ENCODE data around the gene CFAP410.
"Not testable (repeated sequence)": the region's sequence is repeated elsewhere in the genome, so short reads cannot be mapped to it uniquely, and the experiment has no call there.

The CFAP410 gene

DNA sequence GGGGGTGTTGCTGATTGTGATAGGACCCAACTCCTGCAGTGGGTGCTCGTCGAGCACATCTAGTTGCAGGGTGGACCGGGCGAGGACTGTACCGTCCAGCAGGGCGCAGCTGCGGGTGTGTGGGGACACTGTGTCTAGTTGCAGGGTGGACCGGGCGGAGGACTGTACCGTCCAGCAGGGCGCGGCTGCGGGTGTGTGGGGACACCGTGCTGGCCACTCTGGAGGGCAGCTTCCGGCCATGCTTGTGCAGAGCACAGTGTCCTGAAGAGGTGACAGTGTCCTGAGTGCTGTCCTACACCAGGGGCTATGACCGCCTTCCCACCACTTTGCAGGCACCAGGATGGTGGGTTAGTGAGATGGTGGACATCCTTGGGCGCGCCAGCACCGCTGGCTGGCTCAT is 9.7 kb upstream of the CFAP410 start:
- TF ChIP-seq, protein P1, sequence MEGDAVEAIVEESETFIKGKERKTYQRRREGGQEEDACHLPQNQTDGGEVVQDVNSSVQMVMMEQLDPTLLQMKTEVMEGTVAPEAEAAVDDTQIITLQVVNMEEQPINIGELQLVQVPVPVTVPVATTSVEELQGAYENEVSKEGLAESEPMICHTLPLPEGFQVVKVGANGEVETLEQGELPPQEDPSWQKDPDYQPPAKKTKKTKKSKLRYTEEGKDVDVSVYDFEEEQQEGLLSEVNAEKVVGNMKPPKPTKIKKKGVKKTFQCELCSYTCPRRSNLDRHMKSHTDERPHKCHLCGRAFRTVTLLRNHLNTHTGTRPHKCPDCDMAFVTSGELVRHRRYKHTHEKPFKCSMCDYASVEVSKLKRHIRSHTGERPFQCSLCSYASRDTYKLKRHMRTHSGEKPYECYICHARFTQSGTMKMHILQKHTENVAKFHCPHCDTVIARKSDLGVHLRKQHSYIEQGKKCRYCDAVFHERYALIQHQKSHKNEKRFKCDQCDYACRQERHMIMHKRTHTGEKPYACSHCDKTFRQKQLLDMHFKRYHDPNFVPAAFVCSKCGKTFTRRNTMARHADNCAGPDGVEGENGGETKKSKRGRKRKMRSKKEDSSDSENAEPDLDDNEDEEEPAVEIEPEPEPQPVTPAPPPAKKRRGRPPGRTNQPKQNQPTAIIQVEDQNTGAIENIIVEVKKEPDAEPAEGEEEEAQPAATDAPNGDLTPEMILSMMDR (IDR thresholded peaks at IDR 0.05): no peak
- H3K4me2 ChIP-seq (ENCODE audit: low read length): no peak overlapping the region
- no peak overlapping the region for H2AFZ ChIP-seq
- H3K9ac ChIP-seq: no peak overlapping the region
- H3K4me3 ChIP-seq (ENCODE audit: low read depth, low read length): no peak overlapping the region
- H3K27me3 ChIP-seq (ENCODE audit: control insufficient read depth, insufficient read depth, low read length): no peaks in the 10 kb centered on the region
- H3K27ac ChIP-seq: no peak overlapping the region
- H3K36me3 ChIP-seq (ENCODE audit: control insufficient read depth, insufficient read depth, low read length): no peaks in the 10 kb centered on the region
- H3K4me1 ChIP-seq: no peaks in the 10 kb centered on the region
- H3K9me3 ChIP-seq (ENCODE audit: control insufficient read depth, low read length): no peaks in the 10 kb centered on the region
- H3K79me2 ChIP-seq: no peaks in the 10 kb centered on the region

DNA sequence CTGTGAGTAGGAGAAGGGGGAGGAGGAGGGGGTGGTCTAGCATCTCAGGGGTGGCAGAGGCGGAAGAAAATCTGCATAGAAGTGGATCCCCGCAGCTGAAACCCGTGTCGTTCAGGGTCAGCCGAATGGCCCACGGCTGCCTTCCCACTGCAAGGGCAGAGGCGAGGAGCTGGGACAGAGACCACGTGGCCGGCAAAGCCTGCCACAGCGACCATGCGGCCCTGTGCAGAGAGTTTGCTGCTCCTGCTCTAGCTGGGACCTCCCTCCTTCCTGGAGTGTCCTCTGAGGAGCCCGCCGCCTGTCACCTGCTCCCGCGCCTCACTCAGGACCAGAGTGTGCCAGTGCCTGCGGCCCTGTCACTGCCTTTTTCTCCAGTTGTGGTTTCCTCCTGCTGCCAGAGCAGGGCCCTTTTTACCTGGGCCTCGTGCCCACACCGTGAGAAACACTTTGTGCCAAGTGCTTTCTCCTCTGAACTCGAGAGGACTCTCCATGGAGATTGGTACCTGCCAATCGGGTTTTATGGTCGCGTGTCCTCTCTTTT is 8.8 kb upstream of the CFAP410 start:
- H3K27me3 ChIP-seq (ENCODE audit: control insufficient read depth, insufficient read depth, low read length): no peaks in the 10 kb centered on the region
- TF ChIP-seq, protein P1 (IDR thresholded peaks at IDR 0.05): no peak

DNA sequence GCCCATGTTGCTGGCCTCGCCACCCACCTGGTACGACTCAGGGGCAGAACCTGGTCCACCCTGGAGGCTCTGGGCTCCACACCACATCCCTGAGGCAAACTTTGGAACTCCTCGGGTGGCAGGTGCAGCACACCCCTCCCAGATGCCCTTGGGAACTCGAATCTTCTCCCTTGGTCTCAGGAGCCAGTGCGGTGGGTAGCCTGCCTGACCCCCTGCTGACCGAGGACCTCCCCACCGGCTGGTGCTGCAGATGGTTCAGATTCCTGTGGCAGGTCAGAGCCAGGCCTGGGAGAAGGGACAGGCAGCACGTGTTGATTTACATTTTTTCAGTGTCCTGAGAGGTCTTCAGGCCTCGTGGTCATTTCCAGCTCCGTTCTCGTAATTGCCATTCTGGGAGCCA is 6.3 kb upstream of the CFAP410 start:
- H2AFZ ChIP-seq: no peak overlapping the region
- no peaks in the 10 kb centered on the region for H3K9me3 ChIP-seq (ENCODE audit: control insufficient read depth, low read length)
- no peaks in the 10 kb centered on the region for H3K36me3 ChIP-seq (ENCODE audit: control insufficient read depth, insufficient read depth, low read length)
- no peaks in the 10 kb centered on the region for H3K27me3 ChIP-seq (ENCODE audit: control insufficient read depth, insufficient read depth, low read length)
- no peak overlapping the region for H3K4me2 ChIP-seq (ENCODE audit: low read length)
- TF ChIP-seq, protein P1 (IDR thresholded peaks at IDR 0.05): no peak
- H3K9ac ChIP-seq: no peak overlapping the region
- no peak overlapping the region for H3K4me3 ChIP-seq (ENCODE audit: low read depth, low read length)
- H3K79me2 ChIP-seq: no peaks in the 10 kb centered on the region
- peaks cover 3% of the 10 kb centered on the region for H3K4me1 ChIP-seq
- H3K27ac ChIP-seq: no peak overlapping the region

More for the DNA sequence above, 8.8 kb upstream of the CFAP410 start:
- Histone ChIP-seq H3K27ac (no peak overlapping the region), H3K9ac (no peak overlapping the region), H3K9me3 (ENCODE audit: control insufficient read depth, low read length) (no peaks in the 10 kb centered on the region), H3K4me2 (ENCODE audit: low read length) (no peak overlapping the region), H3K36me3 (ENCODE audit: control insufficient read depth, insufficient read depth, low read length) (no peaks in the 10 kb centered on the region), H3K79me2 (no peaks in the 10 kb centered on the region), H3K4me3 (ENCODE audit: low read depth, low read length) (no peak overlapping the region), H2AFZ (no peak overlapping the region), H3K4me1 (no peaks in the 10 kb centered on the region)

DNA sequence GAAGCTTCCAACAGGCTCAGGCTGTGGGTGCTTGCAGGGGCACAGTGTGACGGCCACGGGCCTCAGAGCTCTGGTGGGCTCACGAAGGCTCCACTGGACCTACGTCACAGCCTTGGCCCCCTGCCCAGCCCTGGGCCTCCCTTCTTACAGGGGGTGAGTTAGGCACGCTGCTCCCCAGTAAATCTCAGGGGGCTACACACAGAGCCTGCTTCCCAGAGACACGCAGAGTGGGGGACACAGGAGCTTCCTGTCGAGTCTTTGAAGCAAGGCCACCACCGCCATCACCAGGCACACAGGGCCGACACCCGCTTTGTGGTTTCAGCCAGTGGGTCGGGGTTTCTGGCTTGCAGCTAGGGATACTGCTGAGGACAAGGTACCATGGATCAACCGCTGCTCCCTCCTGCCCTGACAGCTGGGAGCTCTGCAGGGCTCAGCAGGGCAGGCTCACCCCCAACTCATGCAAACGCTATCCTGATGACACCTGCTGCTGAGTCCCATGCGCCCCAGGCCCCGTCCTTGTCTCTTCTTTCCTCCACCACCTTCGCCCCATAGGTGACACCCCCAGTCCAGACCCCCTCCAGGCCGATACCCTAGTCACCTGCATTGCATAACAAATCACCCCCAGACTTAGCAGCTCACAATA is 5.5 kb upstream of the CFAP410 start:
- no peak overlapping the region for H2AFZ ChIP-seq
- H3K27ac ChIP-seq: no peak overlapping the region
- no peak overlapping the region for H3K4me2 ChIP-seq (ENCODE audit: low read length)
- H3K4me1 ChIP-seq: peaks cover 7% of the 10 kb centered on the region
- TF ChIP-seq, protein P1 (IDR thresholded peaks at IDR 0.05): no peak
- H3K9ac ChIP-seq: no peak overlapping the region
- no peaks in the 10 kb centered on the region for H3K79me2 ChIP-seq
- H3K27me3 ChIP-seq (ENCODE audit: control insufficient read depth, insufficient read depth, low read length): no peaks in the 10 kb centered on the region
- no peaks in the 10 kb centered on the region for H3K9me3 ChIP-seq (ENCODE audit: control insufficient read depth, low read length)
- H3K4me3 ChIP-seq (ENCODE audit: low read depth, low read length): no peak overlapping the region
- H3K36me3 ChIP-seq (ENCODE audit: control insufficient read depth, insufficient read depth, low read length): no peaks in the 10 kb centered on the region

DNA sequence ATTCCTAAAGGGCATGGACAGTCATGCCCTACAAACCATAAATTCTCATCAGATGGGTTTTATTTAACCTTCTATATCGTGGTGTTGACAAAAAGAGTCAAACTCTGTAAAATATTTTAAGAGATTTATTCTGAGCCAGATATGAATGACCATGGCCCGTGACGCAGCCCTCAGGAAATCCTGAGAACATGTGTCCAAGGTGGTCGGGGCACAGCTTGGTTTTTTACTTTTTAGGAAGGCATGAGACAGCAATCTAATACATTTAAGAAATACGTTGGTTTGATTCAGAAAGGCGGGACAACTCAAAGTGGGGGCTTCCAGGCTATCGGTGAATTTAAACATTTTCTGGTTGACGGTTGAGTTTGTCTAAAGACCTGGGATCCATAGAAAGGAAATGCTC is 3.8 kb upstream of the CFAP410 start:
- not testable (repeated sequence) for H3K9ac ChIP-seq; H3K27ac ChIP-seq; H3K27me3 ChIP-seq (ENCODE audit: control insufficient read depth, insufficient read depth, low read length); H3K79me2 ChIP-seq; H3K4me2 ChIP-seq (ENCODE audit: low read length); H3K9me3 ChIP-seq (ENCODE audit: control insufficient read depth, low read length); H3K4me3 ChIP-seq (ENCODE audit: low read depth, low read length); H3K4me1 ChIP-seq; H3K36me3 ChIP-seq (ENCODE audit: control insufficient read depth, insufficient read depth, low read length)
- peak overlapping the region; percentile 50 for H2AFZ ChIP-seq

DNA sequence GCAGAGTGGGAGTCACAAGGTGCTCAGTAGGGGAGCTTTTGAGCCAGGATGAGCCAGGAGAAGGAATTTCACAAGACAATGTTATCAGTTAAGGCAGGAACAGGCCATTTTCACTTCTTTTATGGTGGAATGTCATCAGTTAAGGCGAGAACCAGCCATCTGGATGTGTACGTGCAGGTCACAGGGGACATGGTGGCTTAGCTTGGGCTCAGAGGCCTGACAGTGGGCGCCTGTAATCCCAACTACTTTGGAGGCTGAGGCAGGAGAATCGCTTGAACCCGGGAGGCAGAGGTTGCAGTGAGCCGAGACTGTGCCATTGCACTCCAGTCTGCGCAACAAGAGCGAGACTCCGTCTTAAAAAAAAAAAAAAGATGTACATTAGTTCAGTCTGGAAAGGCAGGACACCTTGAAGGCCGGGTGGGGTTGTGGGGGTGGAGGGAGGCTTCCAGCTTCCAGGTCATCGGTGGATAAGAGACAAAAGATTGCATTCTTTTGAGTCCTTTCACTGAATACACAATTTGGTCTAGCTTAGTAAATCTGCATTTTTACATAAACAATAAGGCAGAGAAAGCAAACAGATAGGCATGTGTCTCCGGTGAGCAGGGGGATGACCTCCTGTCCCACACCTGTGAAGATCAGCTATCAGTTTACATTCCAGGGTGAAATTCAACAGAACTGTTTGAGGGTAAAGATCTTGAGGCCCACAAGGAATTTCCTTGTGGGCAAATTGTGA is 2.7 kb upstream of the CFAP410 start:
- H3K79me2 ChIP-seq; H3K27ac ChIP-seq; H3K27me3 ChIP-seq (ENCODE audit: control insufficient read depth, insufficient read depth, low read length); H3K9me3 ChIP-seq (ENCODE audit: control insufficient read depth, low read length); H3K4me1 ChIP-seq; H3K4me3 ChIP-seq (ENCODE audit: low read depth, low read length); H3K9ac ChIP-seq; H3K36me3 ChIP-seq (ENCODE audit: control insufficient read depth, insufficient read depth, low read length); H3K4me2 ChIP-seq (ENCODE audit: low read length): not testable (repeated sequence)
- H2AFZ ChIP-seq: peak overlapping the region; percentile 50
